Upper lobe of right lung (tissue), 1 donor: ENCODE measurements around the gene ZC3H7A. TPM values are rescaled to one million over a fixed set of nuclear protein-coding genes. Genes with fewer than 3 reads are reported as not detected.

ENCODE experiments used
- ATAC-seq: fragments of 200-7000 bp; cut with Tn5 transposase; one replicate; pipeline ENCODE4 v1.9.1; 2020; ENCODE audit warnings: mild to moderate bottlenecking, moderate library complexity
- DNase-seq: peaks from one replicate; pipeline ENCODE4 v3.0.0-alpha.2; 2020
- H3K27ac ChIP-seq: fragments of 200-600 bp; one replicate; pipeline ENCODE4 v1.8.0; 2022
- H3K27me3 ChIP-seq: fragments of 200-600 bp; one replicate; pipeline ENCODE4 v1.8.0; 2022; ENCODE audit warnings: mild to moderate bottlenecking
- H3K36me3 ChIP-seq: fragments of 200-600 bp; one replicate; pipeline ENCODE4 v1.8.0; 2022
- H3K4me1 ChIP-seq: fragments of 200-600 bp; one replicate; pipeline ENCODE4 v1.8.0; 2022
- H3K4me3 ChIP-seq: fragments of 200-600 bp; one replicate; pipeline ENCODE4 v1.8.0; 2022; ENCODE audit warnings: mild to moderate bottlenecking
- H3K9me3 ChIP-seq: fragments of 200-600 bp; one replicate; pipeline ENCODE4 v1.8.0; 2022
- intact Hi-C: fragments of 100-400 bp; cut with DNase I; formaldehyde crosslinking; loops from one replicate; pipeline ENCODE4 v1.11.0; 2022
- total RNA-seq: library from RNA; stranded (reverse); fragmentation: NEBNext Ultra II Directional; extraction: Animal tissue kit (Norgen Biotek cat#: 25700); gene quantifications from one replicate; pipeline ENCODE4 v1.2.1, GENCODE V29; 2021
- TF ChIP-seq, protein P1 (sequence below): fragments of 200-600 bp; IDR thresholded peaks from one replicate; pipeline ENCODE4 v1.8.0; 2022; ENCODE audit warnings: antibody characterized with exemption
- donor health status: DM: no; HTN: yes; CAD: no; lungs with severe emphysema.

The ZC3H7A gene
- total RNA-seq, 1 donor from 2014 or later: 71.2 TPM

DNA sequence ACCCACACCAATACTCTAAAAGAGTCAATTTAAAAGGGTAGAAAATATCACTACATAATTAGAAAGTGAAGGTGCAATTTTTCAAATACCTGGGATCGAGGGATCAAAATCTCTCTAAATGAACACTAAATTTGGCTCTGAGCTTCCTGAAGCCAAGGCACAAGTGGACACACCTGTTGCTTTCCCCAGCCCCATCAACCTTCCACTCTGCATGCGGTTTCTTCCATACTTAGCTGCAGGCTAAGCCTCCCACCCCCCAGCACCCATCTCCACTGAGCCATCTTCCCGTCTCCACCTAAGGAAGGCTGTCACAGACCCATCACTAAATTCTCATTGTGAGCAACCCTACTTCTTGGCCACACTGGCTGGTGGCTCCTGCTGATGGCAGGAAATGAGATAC lies 84.9 kb downstream of the ZC3H7A start:
- no peak for DNase-seq
- Histone ChIP-seq H3K36me3 (peaks cover 52% of the 10 kb centered on the region), H3K4me1 (peaks cover 3% of the 10 kb centered on the region), H3K9me3 (no peaks in the 10 kb centered on the region), H3K27ac (no peak overlapping the region), H3K4me3 (no peak overlapping the region), H3K27me3 (no peaks in the 10 kb centered on the region)
- intact Hi-C loops: loop anchor here (10.0 kb wide), 1 partner anchor 177 kb away; no protein-coding TSS in a partner anchor
- ATAC-seq: no peak
- TF ChIP-seq, protein P1, sequence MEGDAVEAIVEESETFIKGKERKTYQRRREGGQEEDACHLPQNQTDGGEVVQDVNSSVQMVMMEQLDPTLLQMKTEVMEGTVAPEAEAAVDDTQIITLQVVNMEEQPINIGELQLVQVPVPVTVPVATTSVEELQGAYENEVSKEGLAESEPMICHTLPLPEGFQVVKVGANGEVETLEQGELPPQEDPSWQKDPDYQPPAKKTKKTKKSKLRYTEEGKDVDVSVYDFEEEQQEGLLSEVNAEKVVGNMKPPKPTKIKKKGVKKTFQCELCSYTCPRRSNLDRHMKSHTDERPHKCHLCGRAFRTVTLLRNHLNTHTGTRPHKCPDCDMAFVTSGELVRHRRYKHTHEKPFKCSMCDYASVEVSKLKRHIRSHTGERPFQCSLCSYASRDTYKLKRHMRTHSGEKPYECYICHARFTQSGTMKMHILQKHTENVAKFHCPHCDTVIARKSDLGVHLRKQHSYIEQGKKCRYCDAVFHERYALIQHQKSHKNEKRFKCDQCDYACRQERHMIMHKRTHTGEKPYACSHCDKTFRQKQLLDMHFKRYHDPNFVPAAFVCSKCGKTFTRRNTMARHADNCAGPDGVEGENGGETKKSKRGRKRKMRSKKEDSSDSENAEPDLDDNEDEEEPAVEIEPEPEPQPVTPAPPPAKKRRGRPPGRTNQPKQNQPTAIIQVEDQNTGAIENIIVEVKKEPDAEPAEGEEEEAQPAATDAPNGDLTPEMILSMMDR: no peak

DNA sequence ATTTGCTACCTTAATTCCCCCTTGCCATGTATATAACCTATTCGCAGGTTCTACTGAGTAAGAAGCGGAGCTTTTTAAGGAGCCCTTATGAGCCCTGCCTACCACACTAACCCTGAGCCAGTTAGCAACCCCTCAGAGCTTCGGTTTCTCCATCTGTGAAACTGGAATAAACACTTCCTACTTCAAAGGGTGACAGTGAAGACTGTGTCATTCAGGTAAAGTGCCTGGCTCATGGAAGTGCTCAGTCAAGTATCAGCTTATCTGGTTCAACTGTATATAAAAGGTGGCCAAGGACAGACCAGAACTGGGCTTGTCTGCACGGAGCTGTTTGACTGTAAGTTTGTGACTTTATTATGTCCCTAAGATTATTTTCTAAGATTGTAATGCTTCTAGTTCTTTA lies 85.4 kb downstream of the ZC3H7A start:
- Histone ChIP-seq H3K27ac (no peak overlapping the region), H3K36me3 (peaks cover 57% of the 10 kb centered on the region), H3K9me3 (no peaks in the 10 kb centered on the region), H3K27me3 (no peaks in the 10 kb centered on the region), H3K4me1 (peaks cover 3% of the 10 kb centered on the region), H3K4me3 (no peak overlapping the region)
- peak; percentile 74 for ATAC-seq
- no peak for DNase-seq
- TF ChIP-seq, protein P1: no peak
- intact Hi-C loops: loop anchor here (10.0 kb wide), 1 partner anchor 177 kb away; no protein-coding TSS in a partner anchor

DNA sequence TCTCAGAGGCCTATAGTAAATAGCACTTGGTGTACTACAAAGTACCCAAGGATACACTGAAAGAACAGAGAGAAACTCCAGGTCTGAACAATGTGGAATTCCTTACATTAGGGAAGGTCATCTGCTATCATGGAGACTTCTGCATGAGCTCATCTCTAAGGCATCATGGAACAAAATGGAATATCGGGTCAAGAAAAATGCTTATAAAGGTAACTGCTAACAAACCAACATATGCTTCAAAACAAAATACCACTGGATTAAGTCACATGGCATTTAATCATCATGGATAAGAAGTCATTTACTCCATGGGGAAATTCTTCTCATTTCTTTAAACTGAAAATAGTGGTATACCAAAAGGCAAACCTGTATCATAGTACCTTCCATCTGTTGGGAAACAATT lies 88.6 kb downstream of the ZC3H7A start:
- intact Hi-C loops: loop anchor here (10.0 kb wide), 1 partner anchor 314 kb away; no protein-coding TSS in a partner anchor
- TF ChIP-seq, protein P1: no peak
- ATAC-seq (no peak), DNase-seq (no peak)
- Histone ChIP-seq H3K27me3 (no peaks in the 10 kb centered on the region), H3K27ac (no peak overlapping the region), H3K4me1 (peaks cover 12% of the 10 kb centered on the region), H3K36me3 (peaks cover 54% of the 10 kb centered on the region), H3K4me3 (no peak overlapping the region), H3K9me3 (no peaks in the 10 kb centered on the region)

DNA sequence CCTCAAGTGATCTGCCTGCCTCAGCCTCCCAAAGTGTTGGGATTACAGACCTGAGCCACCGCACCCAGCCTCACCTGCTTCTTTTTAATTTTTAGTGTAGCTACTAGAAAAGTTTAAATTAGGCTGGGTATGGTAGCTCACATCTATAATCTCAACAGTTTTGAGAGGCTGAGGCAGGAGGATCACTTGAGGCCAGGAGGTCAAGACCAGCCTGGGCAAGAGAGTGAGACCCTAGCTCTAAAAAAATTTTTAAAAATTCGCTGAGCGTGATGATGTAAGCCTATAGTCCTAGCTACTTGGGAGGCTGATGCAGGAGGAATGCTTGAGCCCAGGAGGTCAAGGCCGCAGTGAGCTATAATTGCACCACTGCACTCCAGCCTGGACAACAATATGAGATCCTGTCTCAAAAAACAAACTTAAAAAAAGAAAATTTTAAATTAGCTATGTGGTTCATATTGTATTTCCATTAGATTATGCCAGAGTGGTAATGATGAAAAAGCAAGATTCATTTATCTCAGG lies 89.3 kb downstream of the ZC3H7A start:
- H3K27ac ChIP-seq: no peak overlapping the region
- no peak for ATAC-seq
- no peaks in the 10 kb centered on the region for H3K9me3 ChIP-seq
- intact Hi-C loops: loop anchor here (10.0 kb wide), 1 partner anchor 313 kb away; no protein-coding TSS in a partner anchor
- no peak for DNase-seq
- H3K27me3 ChIP-seq: no peaks in the 10 kb centered on the region
- peaks cover 12% of the 10 kb centered on the region for H3K4me1 ChIP-seq
- H3K4me3 ChIP-seq: no peak overlapping the region
- TF ChIP-seq, protein P1: no peak
- peaks cover 58% of the 10 kb centered on the region for H3K36me3 ChIP-seq

DNA sequence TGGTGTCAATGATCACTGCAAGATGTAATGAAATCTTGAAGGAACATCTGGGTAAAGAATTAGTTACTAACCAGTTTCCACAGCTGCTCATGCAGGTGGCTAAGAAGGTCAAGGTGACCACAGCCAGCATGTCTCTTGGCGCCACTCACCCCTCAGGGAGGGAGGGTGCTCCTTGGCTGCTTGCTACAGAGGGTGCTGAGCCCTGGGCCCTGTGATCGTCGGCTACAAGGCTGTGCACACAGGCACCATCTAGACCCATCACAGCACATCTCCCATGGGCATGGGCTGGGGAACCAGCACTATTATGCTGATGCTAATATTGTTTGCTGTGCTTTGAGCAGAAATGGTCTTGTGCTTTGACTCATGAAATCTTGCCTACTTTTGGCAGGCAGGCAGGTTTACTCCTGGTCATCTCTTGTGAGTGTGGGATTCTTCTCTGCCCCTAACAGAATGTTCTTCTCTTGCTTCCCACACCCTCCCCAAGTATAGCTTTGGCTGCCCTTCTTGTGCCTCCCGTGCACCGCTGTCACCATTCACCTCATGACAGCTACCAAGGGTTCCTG lies 90.8 kb downstream of the ZC3H7A start:
- H3K27ac ChIP-seq: no peak overlapping the region
- ATAC-seq (peak; percentile 28), DNase-seq (no peak)
- H3K9me3 ChIP-seq: no peaks in the 10 kb centered on the region
- intact Hi-C loops: loop anchor here (10.0 kb wide), 1 partner anchor 311 kb away; no protein-coding TSS in a partner anchor
- no peaks in the 10 kb centered on the region for H3K27me3 ChIP-seq
- H3K36me3 ChIP-seq: peaks cover 71% of the 10 kb centered on the region
- peaks cover 12% of the 10 kb centered on the region for H3K4me1 ChIP-seq
- H3K4me3 ChIP-seq: no peak overlapping the region
- TF ChIP-seq, protein P1: no peak
